ENCODE data around the gene ZSCAN5A. TPM values are rescaled to one million over a fixed set of nuclear protein-coding genes. Genes with fewer than 3 reads are reported as not detected.
"Not testable (repeated sequence)": the region's sequence is repeated elsewhere in the genome, so short reads cannot be mapped to it uniquely, and the experiment has no call there.

ZSCAN5A gene
- total RNA-seq, 4 donors from 2014 or later, result 4.7 to 7.9 (median 7.1) TPM

DNA sequence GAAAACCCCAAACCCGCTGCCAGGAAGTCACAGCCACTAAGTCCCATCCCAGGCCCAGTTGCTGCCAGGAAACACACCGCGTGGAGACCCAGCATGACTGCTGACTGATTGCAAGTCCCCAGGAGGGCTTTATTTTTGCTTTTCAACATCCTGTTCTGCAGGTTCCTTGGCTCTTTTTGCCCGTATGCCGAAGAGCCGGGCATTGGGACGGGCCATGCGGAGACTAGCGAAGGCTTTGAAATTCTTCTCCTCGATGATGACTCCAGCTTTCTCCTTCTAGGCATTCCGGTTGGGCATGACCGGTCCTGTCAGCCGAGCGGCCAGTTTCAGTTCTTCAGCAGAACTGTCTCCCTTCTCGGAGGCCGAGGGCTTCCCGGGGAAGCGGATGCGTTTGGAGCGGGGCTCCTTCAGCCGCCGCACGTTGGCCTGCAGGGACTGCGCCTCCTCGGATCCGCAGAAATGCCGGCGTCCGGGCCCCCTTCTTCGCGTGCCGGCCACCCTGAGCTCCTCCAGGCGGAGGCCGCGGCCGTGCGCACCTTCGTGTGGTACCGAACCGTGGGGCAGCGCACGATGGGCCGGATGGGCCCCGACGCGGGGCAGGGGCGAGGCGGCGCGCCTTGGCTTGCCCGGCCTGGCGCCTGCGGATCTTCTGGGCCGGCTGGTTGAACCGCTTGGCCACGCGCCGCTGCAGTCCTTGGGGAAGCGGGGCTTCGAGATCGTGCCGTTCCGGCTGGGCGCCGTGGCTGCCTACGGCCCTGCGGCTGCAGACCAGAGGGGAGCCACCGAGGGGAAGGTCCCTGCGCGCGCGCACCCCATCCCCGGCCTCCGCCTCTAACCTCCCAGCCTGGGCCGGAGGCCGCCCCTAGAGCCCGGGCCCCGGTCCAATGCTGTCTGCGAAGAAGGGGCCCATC, 97.3 kb downstream of the ZSCAN5A start:
- Histone ChIP-seq H3K36me3 (no peaks in the 10 kb centered on the region), H3K4me3 (peak overlapping the region; percentile 52), H3K27ac (peak overlapping the region; percentile 38), H3K27me3 (peaks cover 5% of the 10 kb centered on the region), H3K4me1 (peaks cover 12% of the 10 kb centered on the region), H3K9me3 (no peaks in the 10 kb centered on the region)
- TF ChIP-seq POLR2AphosphoS5 (IDR thresholded peaks at IDR 0.05), result no peak
- TF ChIP-seq, protein P1, sequence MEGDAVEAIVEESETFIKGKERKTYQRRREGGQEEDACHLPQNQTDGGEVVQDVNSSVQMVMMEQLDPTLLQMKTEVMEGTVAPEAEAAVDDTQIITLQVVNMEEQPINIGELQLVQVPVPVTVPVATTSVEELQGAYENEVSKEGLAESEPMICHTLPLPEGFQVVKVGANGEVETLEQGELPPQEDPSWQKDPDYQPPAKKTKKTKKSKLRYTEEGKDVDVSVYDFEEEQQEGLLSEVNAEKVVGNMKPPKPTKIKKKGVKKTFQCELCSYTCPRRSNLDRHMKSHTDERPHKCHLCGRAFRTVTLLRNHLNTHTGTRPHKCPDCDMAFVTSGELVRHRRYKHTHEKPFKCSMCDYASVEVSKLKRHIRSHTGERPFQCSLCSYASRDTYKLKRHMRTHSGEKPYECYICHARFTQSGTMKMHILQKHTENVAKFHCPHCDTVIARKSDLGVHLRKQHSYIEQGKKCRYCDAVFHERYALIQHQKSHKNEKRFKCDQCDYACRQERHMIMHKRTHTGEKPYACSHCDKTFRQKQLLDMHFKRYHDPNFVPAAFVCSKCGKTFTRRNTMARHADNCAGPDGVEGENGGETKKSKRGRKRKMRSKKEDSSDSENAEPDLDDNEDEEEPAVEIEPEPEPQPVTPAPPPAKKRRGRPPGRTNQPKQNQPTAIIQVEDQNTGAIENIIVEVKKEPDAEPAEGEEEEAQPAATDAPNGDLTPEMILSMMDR (IDR thresholded peaks at IDR 0.05), result no peak
- no peak for TF ChIP-seq EP300 (IDR thresholded peaks at IDR 0.05)
- no peak for TF ChIP-seq POLR2A (IDR thresholded peaks at IDR 0.05)
- no peak for DNase-seq (ENCODE audit: low spot score in 2 of 2)
- 10% methylated on average over 29 of the region's 79 CpGs for WGBS

DNA sequence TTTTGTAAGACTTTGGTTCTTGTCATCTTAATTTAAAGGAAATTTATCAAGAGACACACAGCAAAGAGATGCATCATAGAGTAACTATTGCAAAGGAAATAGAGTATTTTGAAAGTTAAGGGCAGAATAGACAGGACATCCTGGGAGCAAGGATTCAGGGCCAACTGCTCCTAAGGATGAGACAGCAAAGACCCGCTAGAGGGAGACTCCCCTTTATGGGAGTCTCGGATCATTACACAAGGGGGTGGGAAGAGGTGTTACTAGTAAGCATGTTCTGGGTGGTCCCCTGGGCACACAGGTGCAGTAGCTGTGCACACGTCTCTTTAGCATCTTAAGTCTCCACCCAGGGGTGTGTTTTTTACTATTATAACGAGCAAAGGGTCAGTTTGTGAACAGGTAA, 102.9 kb downstream of the ZSCAN5A start:
- H3K4me3 ChIP-seq, result no peak overlapping the region
- H3K27me3 ChIP-seq, result no peaks in the 10 kb centered on the region
- WGBS, result 55% methylated on average over 4 of the region's 4 CpGs
- TF ChIP-seq EP300 (IDR thresholded peaks at IDR 0.05), result no peak
- no peak for TF ChIP-seq POLR2A (IDR thresholded peaks at IDR 0.05)
- TF ChIP-seq, protein P1 (IDR thresholded peaks at IDR 0.05), result no peak
- TF ChIP-seq POLR2AphosphoS5 (IDR thresholded peaks at IDR 0.05), result no peak
- no peaks in the 10 kb centered on the region for H3K36me3 ChIP-seq
- H3K4me1 ChIP-seq, result peaks cover 1% of the 10 kb centered on the region
- no peak overlapping the region for H3K27ac ChIP-seq
- no peak for DNase-seq (ENCODE audit: low spot score in 2 of 2)
- H3K9me3 ChIP-seq, result no peaks in the 10 kb centered on the region

DNA sequence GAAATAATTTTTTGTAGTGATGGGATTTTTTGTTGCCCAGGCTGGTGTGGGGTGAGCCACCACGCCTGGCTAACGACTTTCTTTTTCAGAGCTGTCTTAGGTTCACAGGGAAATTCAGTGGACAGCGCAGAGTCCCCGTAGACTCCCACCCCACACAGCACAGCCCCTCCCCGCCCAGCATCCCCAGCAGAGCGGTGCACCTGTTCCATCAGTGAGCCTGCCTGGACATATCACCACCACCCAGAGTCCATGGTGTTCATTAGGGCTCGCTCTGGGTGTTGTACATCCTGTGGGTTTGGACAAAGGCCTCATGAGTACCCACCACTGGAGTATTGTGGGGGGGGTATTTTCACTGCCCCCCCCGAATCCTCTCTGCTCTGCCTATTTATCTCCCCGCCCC, 104.6 kb downstream of the ZSCAN5A start:
- not testable (repeated sequence) for H3K36me3 ChIP-seq; H3K4me1 ChIP-seq; H3K27ac ChIP-seq; H3K4me3 ChIP-seq; H3K27me3 ChIP-seq; DNase-seq (ENCODE audit: low spot score in 2 of 2); H3K9me3 ChIP-seq
- WGBS, result 89% methylated on average over 9 of the region's 9 CpGs

DNA sequence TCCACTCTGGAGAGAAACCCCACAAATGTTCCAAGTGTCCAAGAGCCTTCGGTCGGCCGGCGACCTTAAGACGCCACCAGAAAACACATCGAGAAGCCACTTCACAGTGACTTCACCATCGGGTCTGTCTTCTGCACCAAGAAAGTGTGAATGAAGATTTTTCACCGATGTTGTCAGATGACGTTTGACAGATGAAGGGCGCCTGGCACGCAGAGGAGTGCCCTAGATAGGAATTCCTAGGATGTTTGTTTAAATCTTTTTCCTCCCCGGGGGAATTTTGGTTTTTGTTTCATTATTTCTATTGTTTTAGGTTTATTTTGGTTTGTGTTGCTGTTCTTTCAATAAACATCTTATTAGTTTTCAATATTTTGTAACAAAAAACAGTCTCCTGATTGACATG, 105.5 kb downstream of the ZSCAN5A start:
- no peak for DNase-seq (ENCODE audit: low spot score in 2 of 2)
- Histone ChIP-seq H3K27me3 (no peaks in the 10 kb centered on the region), H3K36me3 (no peaks in the 10 kb centered on the region), H3K4me3 (no peak overlapping the region), H3K4me1 (no peaks in the 10 kb centered on the region), H3K9me3 (no peaks in the 10 kb centered on the region), H3K27ac (no peak overlapping the region)
- TF ChIP-seq POLR2A (IDR thresholded peaks at IDR 0.05), result no peak
- TF ChIP-seq POLR2AphosphoS5 (IDR thresholded peaks at IDR 0.05), result no peak
- no peak for TF ChIP-seq EP300 (IDR thresholded peaks at IDR 0.05)
- TF ChIP-seq, protein P1 (IDR thresholded peaks at IDR 0.05), result no peak
- WGBS, result 68% methylated on average over 12 of the region's 12 CpGs

DNA sequence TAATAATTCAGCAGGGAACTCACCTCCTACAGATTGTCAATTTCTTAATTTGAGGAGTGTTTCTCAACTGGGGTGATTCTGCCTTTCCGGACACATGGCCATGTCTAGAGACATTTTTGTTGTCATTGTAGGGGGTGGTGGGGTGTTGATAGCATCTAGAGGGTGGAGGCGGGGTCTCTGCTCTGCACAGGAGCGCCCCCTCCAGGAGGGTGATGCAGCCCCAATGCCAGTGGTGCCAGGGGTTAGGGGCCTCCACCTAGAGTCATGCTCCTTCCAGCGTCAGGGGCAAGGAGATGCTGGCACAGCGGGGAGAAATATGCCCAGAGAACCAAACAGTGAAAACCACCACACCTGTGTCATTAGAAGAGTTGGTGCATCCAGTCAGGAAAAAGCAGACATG, 107.1 kb downstream of the ZSCAN5A start:
- not testable (repeated sequence) for H3K36me3 ChIP-seq; H3K27ac ChIP-seq; DNase-seq (ENCODE audit: low spot score in 2 of 2); H3K4me1 ChIP-seq; H3K27me3 ChIP-seq; H3K4me3 ChIP-seq; H3K9me3 ChIP-seq
- WGBS, result 76% methylated on average over 5 of the region's 5 CpGs

DNA sequence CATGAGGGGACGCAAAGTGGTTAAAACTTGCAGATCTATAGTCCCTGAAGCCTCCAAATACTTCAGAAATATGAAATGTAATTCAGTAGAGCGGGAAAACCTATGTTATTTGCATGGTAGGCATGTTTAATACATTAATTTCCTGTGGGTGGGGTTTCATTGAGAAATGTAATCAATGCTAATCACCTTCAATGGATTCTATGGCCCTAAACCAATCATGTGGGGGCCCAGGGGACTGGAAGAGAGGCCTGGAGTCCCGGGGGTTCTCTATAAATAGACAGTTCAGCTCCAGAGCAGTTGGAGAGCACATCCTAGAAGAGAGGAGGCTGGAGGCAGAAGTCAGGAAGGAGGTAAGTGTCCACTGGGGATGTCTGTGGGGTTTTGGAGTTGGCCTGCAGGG, 112.7 kb downstream of the ZSCAN5A start, which contains the start of gene ZSCAN5C:
Gene ZSCAN5C, plus strand, starts transcription at position 301 of the 400 bp plus-strand sequence. CDS start 3,641 bp downstream, outside the sequence.
- Histone ChIP-seq H3K27me3 (no peaks in the 10 kb centered on the region), H3K27ac (no peak within 1 kb of the TSS), H3K4me1 (no peaks in the 10 kb centered on the region), H3K9me3 (no peaks in the 10 kb centered on the region), H3K4me3 (no peak within 1 kb of the TSS), H3K36me3 (no peaks in the 10 kb centered on the region)
- 75% methylated on average over 3 of the region's 3 CpGs for WGBS
- no peak for DNase-seq (ENCODE audit: low spot score in 2 of 2)
- TF ChIP-seq, protein P1 (IDR thresholded peaks at IDR 0.05), result no peak
- TF ChIP-seq EP300 (IDR thresholded peaks at IDR 0.05) (no peak), POLR2AphosphoS5 (IDR thresholded peaks at IDR 0.05) (no peak), POLR2A (IDR thresholded peaks at IDR 0.05) (no peak)
